MCF 10A (cell line): ENCODE data around the gene PLK1. TPM values are rescaled to one million over a fixed set of nuclear protein-coding genes. Genes with fewer than 3 reads are reported as not detected.

ENCODE experiments used
- BruUV-seq: library from RNA; stranded (reverse); fragments of 400-500 nt; replicated peaks from 2 replicates; lab custom pipeline; 2021; lab: Mats Ljungman, UMichigan
- CTCF ChIA-PET: fragments of 300-600 bp; sonication (Branson Sonifier 250); formaldehyde crosslinking; extraction: SDS; loops from one replicate; lab custom pipeline; 2021; ENCODE audit warnings: antibody characterized with exemption, inconsistent platforms; lab: Yijun Ruan, JAX
- POLR2A ChIA-PET: fragments of 300-600, 350-650 bp; sonication (Branson Sonifier 250); formaldehyde crosslinking; extraction: SDS; loops from one replicate; lab custom pipeline; 2020; ENCODE audit warnings: antibody characterized with exemption, inconsistent platforms; lab: Yijun Ruan, JAX
- DNase-seq: peaks from one replicate; pipeline ENCODE4 v3.0.0-alpha.2; 2018; ENCODE audit not compliant: unreplicated experiment
- H3K27ac Mint-ChIP-seq: one replicate; pipeline ENCODE4 v1.8.0; 2022; ENCODE audit warnings: mild to moderate bottlenecking, low read depth, mixed read lengths; ENCODE audit not compliant: unreplicated experiment
- H3K27me3 Mint-ChIP-seq: one replicate; pipeline ENCODE4 v1.8.0; 2022; ENCODE audit warnings: mixed read lengths; ENCODE audit not compliant: insufficient read depth, unreplicated experiment
- H3K36me3 Mint-ChIP-seq: one replicate; pipeline ENCODE4 v1.8.0; 2022; ENCODE audit warnings: mild to moderate bottlenecking, moderate library complexity, mixed read lengths; ENCODE audit not compliant: insufficient read depth, unreplicated experiment
- H3K4me1 Mint-ChIP-seq: one replicate; pipeline ENCODE4 v1.8.0; 2022; ENCODE audit warnings: mixed read lengths; ENCODE audit not compliant: insufficient read depth, unreplicated experiment
- H3K4me3 Mint-ChIP-seq: one replicate; pipeline ENCODE4 v1.8.0; 2022; ENCODE audit warnings: mild to moderate bottlenecking, moderate library complexity, mixed read lengths; ENCODE audit not compliant: unreplicated experiment
- H3K9me3 Mint-ChIP-seq: one replicate; pipeline ENCODE4 v1.8.0; 2022; ENCODE audit warnings: mixed read lengths; ENCODE audit not compliant: unreplicated experiment
- CTCF ChIP-seq: fragments of 200-600 bp; IDR thresholded peaks from one replicate; pipeline ENCODE4 v1.8.0; 2022; ENCODE audit warnings: antibody characterized with exemption, mild to moderate bottlenecking; ENCODE audit not compliant: unreplicated experiment
- intact Hi-C: fragments of 100-400 bp; cut with micrococcal nuclease; formaldehyde crosslinking; loops from 2 replicates; pipeline ENCODE4 v1.14.1; 2022
- total RNA-seq: library from RNA; stranded (reverse); gene quantifications from 2 replicates; pipeline ENCODE4 v1.2.3, GENCODE V29; 2022

PLK1 gene
- total RNA-seq, 1 experiment from 2014 or later = 74.8 TPM

GRCh38 chr16:23650674-23651416, 27.8 kb upstream of the PLK1 start:
- ChIA-PET CTCF (interaction anchor here (1.4 kb wide), 1 partner anchor 8 kb away, joined by 4 read pairs; no protein-coding TSS in a partner anchor), POLR2A (interaction anchor here (2.9 kb wide), 1 partner anchor 10 kb away, joined by 13 read pairs; the partner anchor contains the start of genes DCTN5 and PALB2)
- TF ChIP-seq CTCF = no peak
- peak overlapping the region; percentile 40 for H3K27ac Mint-ChIP-seq
- H3K4me1 Mint-ChIP-seq = no peaks in the 10 kb centered on the region
- H3K36me3 Mint-ChIP-seq = peaks cover 84% of the 10 kb centered on the region
- no TSS peak for BruUV-seq
- no peaks in the 10 kb centered on the region for H3K9me3 Mint-ChIP-seq
- no peaks in the 10 kb centered on the region for H3K27me3 Mint-ChIP-seq
- no peak for DNase-seq
- intact Hi-C loops = no loop called here
- no peak overlapping the region for H3K4me3 Mint-ChIP-seq

DNA sequence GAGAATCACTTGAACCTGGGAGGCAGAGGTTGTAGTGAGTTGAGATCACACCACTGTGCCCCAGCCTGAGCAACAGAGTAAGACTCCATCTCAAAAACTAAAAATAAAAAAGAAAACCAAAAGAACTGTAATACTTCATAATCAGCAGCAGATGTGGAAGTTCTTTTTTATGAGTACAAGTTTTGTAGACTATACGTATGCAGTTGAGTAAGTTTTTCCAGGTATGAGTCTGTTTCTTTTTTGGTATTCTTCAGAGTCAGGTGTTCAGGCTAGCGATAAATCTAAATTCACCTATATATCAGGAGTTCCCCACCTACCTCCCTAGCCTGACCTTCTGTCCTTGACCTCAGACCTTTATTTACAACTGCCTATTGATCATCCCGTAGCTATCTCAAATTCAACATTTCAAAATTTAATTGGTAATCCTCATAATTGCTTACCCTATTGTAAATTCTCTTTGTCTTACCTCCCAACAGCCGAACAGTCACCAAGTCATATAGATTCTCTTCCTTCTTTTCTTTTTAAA, 26.7 kb upstream of the PLK1 start:
- no peaks in the 10 kb centered on the region for H3K9me3 Mint-ChIP-seq
- H3K4me1 Mint-ChIP-seq = no peaks in the 10 kb centered on the region
- H3K27me3 Mint-ChIP-seq = no peaks in the 10 kb centered on the region
- ChIA-PET CTCF (interaction anchor here (1.4 kb wide), 1 partner anchor 7 kb away, joined by 4 read pairs; no protein-coding TSS in a partner anchor), POLR2A (interaction anchor here (2.9 kb wide), 1 partner anchor 11 kb away, joined by 13 read pairs; the partner anchor contains the start of genes DCTN5 and PALB2)
- peaks cover 77% of the 10 kb centered on the region for H3K36me3 Mint-ChIP-seq
- no peak for DNase-seq
- no peak overlapping the region for H3K4me3 Mint-ChIP-seq
- intact Hi-C loops = no loop called here
- no peak for TF ChIP-seq CTCF
- no TSS peak for BruUV-seq
- H3K27ac Mint-ChIP-seq = peak overlapping the region; percentile 40

- CTCF ChIA-PET = interaction anchor here (0.7 to 2.8 kb wide), 3 partner anchors 10 to 64 kb away, joined by 3 to 15 read pairs (median 4); partner anchors contain the start of gene PLK1
- no peak overlapping the region for H3K27ac Mint-ChIP-seq
These were observed 14.8 kb upstream of the PLK1 start for GRCh38 chr16:23663918-23664317.

More at GRCh38 chr16:23663918-23664317, 14.8 kb upstream of the PLK1 start:
- no peak overlapping the region for H3K4me3 Mint-ChIP-seq
- TF ChIP-seq CTCF = no peak
- peaks cover 93% of the 10 kb centered on the region for H3K36me3 Mint-ChIP-seq
- intact Hi-C loops = no loop called here
- H3K9me3 Mint-ChIP-seq = no peaks in the 10 kb centered on the region
- H3K4me1 Mint-ChIP-seq = no peaks in the 10 kb centered on the region
- no peak for DNase-seq
- no peaks in the 10 kb centered on the region for H3K27me3 Mint-ChIP-seq
- BruUV-seq = no TSS peak
- POLR2A ChIA-PET = interaction anchor here (0.7 to 1.4 kb wide), 3 partner anchors 14 to 651 kb away, joined by 3 to 4 read pairs (median 4); no protein-coding TSS in a partner anchor
